Head of caudate nucleus (tissue), 42 donors: ENCODE results near the gene MDH2.
A peak's percentile ranks its signal among the peaks of the same experiment; 100 is the strongest.
"Not testable (repeated sequence)": the region's sequence is repeated elsewhere in the genome, so short reads cannot be mapped to it uniquely, and the experiment has no call there.

Source experiments
- DNase-seq, 42 donors: peaks; one replicate each; pipeline versions ENCODE4 v3.0.0 to v3.0.0-alpha.2; 2020 to 2021; ENCODE audit warnings: mixed read lengths in 7 of 42
- intact Hi-C: fragments of 100-400 bp; cut with DNase I; formaldehyde crosslinking; loops from one replicate; pipeline ENCODE4 v1.15.0; 2022

Gene MDH2, protein sequence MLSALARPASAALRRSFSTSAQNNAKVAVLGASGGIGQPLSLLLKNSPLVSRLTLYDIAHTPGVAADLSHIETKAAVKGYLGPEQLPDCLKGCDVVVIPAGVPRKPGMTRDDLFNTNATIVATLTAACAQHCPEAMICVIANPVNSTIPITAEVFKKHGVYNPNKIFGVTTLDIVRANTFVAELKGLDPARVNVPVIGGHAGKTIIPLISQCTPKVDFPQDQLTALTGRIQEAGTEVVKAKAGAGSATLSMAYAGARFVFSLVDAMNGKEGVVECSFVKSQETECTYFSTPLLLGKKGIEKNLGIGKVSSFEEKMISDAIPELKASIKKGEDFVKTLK

DNA sequence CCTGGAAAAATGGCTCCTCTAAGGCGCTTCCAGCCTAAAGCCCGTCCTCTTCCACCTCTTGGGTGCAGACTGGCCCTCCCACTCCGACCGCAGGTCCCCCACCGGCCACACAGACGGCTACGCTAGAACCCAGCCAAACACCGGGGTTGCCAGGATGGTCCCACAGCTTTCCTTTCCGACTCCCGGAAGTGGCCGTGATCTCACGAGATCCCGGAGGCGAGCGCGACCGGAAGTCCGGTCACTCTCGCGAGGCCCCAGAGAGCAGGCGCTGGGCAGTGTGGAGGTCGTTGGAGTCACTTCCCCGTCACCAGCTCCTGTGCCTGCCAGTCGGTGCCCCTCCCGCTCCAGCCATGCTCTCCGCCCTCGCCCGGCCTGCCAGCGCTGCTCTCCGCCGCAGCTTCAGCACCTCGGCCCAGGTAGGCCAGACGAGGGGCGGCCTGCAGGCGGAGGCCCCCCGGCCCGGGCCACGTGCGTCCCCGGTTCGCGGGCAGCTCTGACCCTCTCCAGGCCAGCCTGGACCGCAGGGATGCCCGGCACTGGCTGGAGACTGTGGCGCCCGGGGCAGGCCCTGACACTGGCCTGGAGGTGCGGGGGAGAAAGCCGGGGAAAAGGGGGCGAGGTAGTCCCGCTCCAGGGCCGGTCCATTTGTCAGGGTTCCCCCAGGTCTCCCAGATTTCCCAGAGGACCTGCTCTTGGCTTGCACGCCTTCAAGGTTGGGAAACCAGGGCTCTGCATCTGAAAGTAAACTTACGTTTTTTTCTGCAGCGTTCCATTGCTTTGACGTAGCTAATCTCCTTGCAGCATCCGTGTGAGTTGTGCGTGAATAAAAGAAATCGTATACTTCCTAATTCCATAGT is at the start of gene MDH2, which contains the start of gene STYXL1:
MDH2 (plus strand) TSS at position 296 of the 857 bp plus-strand sequence; CDS start at position 351, 55 bp downstream.
STYXL1 (minus strand) TSS at position 190 of the 857 bp plus-strand sequence. CDS start 17,477 bp downstream, outside the sequence.
- intact Hi-C loops = no loop called here
- peak; percentile 83 to 96 (median 92) for DNase-seq

DNA sequence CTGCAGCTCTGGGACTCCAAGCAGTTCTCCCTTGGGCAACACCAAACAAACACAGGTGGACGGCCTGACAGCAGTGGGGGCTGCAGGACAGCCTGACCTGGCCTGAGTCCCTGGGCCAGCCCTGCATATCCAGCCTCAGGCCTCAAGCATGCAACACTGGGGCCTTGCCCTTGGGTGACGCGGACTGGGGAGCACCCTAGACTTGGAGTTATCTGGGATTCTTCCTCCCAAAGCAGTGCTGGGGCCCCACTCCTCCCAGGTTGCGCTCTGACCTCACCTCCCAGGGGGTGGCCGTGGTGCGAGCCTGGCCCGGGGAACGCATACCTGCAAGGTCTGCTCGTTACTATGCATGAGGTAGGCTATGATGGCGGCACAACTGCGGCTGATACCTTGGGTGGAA is 47.3 kb upstream of the MDH2 start:
- intact Hi-C loops = no loop called here
- DNase-seq = no peak

DNA sequence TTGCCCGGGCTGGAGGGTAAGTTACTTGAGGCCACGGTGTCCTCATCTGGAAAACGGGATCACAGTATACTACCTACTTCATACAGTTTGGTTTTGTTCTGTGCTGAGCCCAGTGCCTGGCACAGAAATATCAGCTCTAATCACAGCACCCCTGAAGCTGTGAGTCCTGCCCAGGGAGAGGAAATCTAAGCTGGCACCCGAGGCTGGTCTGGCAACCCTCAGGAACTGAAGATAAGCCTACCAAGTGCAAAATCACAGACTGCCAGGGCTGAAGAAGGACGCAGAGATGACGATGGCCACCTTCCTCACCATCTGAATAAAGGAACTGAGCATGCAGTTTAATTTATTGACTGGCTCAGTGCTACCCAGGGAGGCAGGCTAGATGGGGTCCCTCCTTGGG is 45.8 kb upstream of the MDH2 start:
- DNase-seq = no peak
- intact Hi-C loops = no loop called here

GRCh38 chr7:76002822-76003221 is 45.1 kb upstream of the MDH2 start:
- intact Hi-C loops = no loop called here
- DNase-seq = no peak

DNA sequence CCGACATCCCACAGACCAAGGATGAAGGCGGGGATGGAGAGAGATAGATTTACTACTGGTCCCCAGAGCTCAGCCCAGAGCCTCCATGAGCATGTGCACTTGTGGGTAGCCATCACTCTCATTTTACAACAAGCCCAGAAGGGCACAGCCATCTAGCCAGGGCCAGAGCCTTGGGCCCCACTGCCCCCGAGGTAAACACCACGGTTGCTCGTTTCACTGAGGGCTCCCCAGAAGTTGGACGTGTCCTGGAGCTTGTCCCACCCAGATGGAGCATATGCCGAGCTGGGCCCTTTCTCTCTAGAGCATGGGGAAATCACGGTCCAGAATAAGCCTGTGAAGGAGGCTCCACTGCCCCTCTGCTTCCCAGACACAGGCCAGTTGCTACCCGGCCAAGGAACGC is 44.6 kb upstream of the MDH2 start:
- no peak for DNase-seq
- intact Hi-C loops = no loop called here

GRCh38 chr7:76005004-76005403 is 42.9 kb upstream of the MDH2 start:
- intact Hi-C loops, DNase-seq: not testable (repeated sequence)

DNA sequence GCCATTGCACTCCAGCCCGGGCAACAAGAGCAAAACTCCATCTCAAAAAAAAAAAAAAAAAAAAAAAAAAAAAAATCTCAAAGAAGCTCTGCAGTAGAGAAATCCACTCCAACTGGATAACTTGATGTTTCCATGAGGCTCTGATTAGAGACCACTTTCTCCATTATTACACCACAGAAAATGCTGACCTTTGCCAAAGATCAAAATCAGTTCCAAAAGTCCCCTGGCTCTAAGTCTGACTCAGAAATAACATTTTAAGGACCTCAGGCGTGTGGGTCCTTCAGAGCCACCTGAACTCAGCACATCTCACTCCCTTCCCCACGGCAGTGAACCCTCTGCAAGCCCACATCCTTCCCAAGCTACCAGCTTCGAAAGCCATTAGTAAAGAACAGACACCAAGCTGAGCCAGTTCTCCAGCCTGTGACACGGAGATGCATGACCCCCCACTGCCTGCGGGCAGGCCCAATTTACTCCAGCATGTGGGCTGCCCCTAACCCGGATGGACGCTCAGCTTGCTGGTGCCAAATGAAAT is 39.7 kb upstream of the MDH2 start:
- no peak for DNase-seq
- intact Hi-C loops = no loop called here

GRCh38 chr7:76009672-76010600 is 38.0 kb upstream of the MDH2 start:
- intact Hi-C loops = loop anchor here (5.0 kb wide), 1 partner anchor 143 kb away; no protein-coding TSS in a partner anchor
- DNase-seq = peak in 9 of 42 donors; percentile 21 to 69 (median 45)

DNA sequence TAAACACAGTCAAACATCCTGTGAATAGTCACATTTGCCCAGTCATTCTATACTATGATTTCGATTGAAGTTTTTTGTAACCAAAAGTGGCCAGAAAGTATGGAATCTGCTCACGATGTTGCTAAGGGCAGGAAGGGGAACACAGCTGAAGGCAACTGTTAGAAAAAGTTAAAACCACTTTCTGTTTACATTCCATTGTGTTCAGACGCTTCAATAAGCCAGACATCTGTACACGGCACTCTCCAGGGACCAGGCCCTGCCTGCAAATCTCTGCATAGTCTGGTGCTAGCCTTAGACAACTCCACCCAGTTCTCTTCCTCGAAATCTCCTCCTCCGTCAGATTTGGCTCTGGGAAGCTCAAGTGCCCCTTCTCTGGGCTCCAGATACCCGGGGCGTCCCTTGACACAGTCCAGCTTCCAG is 36.5 kb upstream of the MDH2 start:
- intact Hi-C loops = loop anchor here (5.0 kb wide), 1 partner anchor 144 kb away; no protein-coding TSS in a partner anchor
- no peak for DNase-seq

DNA sequence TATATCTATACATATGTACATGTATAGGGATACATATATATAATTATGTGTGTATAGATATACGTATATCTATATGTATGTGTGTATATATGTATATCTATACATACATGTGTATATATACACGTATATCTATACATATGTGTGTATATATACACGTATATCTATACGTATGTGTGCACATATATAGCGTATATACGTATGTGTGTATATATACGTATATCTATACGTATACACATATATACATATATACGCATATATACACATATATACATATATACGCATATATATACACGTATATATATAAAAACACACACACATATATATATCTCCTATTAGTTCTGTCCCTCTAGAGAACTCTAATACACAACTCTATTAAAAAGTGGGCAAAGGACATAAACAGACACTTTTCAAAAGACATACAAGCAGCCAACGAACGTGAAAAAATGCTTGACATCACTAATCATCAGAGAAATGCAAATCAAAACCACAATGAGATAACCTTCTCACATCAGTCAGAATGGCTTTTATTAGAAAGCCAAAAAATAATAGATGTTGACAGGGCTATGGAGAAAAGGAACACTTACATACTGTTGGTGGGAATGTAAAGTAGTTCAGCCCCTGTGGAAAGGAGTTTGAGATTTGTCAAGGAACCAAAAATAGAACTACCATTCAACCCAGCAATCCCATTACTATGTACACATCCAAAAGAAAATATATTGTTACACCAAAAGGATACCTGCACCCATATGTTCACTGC is 31.5 kb upstream of the MDH2 start:
- intact Hi-C loops = no loop called here
- no peak for DNase-seq

DNA sequence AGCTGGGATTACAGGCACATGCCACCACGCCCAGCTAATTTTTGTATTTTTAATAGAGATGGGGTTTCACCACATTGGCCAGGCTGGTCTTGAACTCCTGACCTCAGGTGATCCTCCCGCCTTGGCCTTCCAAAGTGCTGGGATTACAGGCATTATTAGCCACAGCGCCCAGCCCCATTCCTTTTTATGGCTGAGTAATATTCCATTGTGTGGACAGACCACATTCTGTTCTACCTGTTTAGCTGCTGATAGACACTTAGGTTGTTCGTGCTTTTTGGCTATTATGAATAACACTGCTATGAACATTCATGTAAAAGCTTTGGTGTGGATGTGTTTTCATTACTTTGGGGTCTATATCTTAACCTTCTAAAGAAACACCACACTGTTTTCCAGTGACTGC is 29.4 kb upstream of the MDH2 start:
- intact Hi-C loops, DNase-seq: not testable (repeated sequence)

DNA sequence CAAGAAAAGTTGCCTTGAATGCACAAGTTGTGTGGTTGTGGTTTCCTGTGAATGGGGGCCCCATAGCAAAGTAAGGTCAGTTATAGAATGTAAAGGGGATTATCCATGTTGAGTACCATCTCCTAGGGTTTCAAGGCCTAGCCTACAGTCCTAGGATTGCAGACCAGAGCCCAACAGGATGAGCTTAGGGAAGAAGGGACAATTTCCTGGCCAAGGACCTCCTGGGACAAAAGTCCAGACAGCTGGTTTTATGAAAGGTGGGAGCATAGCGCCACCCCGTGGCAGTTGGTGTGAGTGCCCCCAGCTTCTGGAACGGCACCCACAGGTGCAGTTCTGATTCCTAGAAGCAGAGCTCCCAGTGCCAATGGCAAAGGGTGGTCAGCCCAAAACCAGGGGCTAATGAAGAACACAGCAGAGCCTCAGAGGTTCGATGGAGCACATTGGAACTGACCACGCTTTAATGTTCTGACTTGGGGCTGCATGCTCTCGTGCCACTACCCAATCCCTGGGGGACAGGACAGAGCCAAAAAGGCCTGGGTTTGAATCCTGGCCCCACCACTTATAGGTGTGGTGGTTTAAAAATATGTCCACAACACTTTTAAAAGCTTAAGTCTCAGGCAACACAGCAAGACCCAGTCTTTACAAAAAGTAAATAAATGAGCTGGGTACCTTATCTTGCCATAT is 27.7 kb upstream of the MDH2 start:
- DNase-seq = peak; percentile 35 to 90 (median 76)
- intact Hi-C loops = no loop called here

- intact Hi-C loops = no loop called here
Observed at GRCh38 chr7:76022026-76022780, 25.7 kb upstream of the MDH2 start.

GRCh38 chr7:76023002-76023401 is 24.9 kb upstream of the MDH2 start:
- intact Hi-C loops = no loop called here
- peak in 25 of 42 donors; percentile 3 to 55 (median 31) for DNase-seq

More at GRCh38 chr7:76022026-76022780, 25.7 kb upstream of the MDH2 start:
- no peak for DNase-seq

DNA sequence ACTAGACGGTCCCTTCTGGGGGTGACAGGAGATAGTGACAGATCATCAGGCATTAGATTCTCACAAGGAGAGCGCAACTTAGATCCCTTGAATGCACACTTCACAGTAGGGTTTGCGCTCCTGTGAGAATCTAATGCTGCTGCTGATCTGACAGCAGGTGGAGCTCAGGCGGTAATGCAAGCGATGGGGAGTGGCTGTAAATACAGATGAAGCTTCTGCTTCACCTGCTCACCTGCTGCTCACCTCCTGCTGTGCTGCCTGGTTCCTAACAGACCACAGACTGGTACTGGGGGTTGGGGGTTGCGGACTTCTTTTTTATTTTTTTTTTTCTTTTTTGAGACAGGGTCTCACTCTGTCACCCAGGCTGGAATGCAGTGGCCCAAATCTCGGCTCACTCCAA is 18.2 kb upstream of the MDH2 start:
- intact Hi-C loops = not testable (repeated sequence)
- peak in 1 of 42 donors; percentile 23 for DNase-seq

DNA sequence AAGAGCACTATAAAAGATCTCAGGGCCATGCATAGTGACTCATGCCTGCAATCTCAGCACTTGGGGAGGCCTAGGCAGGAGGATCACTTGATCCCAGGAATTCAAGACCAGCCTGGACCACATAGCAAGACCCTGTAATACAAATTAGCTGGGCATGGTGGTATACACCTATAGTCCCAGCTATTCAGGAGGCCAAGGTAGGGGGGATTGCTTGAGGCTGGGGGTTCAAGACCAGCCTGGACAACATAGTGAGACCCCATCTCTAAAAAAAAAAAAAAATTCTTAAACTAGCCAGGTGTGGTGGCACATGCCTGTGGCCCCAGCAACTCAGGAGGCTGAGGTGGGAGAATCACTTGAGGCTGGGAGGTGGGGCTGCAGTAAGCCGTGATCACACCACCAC is 15.9 kb upstream of the MDH2 start:
- DNase-seq = no peak

DNA sequence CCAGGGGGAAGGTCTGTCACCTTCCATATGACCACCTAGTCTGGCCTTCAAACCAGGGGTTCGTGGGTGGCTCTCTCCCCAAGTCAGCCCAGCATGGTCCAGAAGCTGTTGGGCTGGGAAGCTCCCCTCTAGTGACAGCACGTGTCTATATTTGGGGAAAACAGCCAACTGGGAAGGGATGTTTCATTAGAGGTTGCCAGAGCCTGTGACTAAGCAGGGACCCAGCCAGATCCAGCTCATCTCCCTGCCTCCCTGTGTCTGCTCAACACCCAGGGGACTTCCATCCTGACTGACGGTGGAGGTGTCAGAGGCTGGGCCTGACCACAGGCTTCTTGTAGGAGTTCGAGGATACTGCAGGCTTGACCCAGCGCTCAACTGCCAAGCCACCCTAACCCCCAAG is 10.6 kb upstream of the MDH2 start:
- intact Hi-C loops = no loop called here
- DNase-seq = no peak

More for the DNA sequence above, 15.9 kb upstream of the MDH2 start:
- intact Hi-C loops = no loop called here
